Transverse colon (tissue), 4 donors: ENCODE results near the gene FLT4. TPM values are rescaled to one million over a fixed set of nuclear protein-coding genes. Genes with fewer than 3 reads are reported as not detected.

Experiments
- DNase-seq: peaks from one replicate; pipeline ENCODE4 v3.0.0-alpha.2; 2019
- H3K27ac ChIP-seq, 4 donors: fragments of 200-600 bp; sonication (generic); 2 replicates each; pipeline ENCODE4 v1.5.1; 2016 to 2018; ENCODE audit warnings: inconsistent platforms in 4 of 4
- H3K27me3 ChIP-seq: fragments of 200-600 bp; sonication (generic); 2 replicates; pipeline ENCODE4 v1.5.1; 2017; ENCODE audit warnings: inconsistent platforms
- H3K36me3 ChIP-seq, 4 donors: fragments of 200-600 bp; sonication (generic); 2 replicates each; pipeline ENCODE4 v1.5.1; 2017 to 2019; ENCODE audit warnings: inconsistent platforms in 4 of 4
- H3K4me1 ChIP-seq, 4 donors: fragments of 200-600 bp; sonication (generic); 2 replicates each; pipeline ENCODE4 v1.5.1; 2017 to 2020; ENCODE audit warnings: inconsistent platforms in 4 of 4
- H3K4me3 ChIP-seq, 4 donors: fragments of 200-600 bp; sonication (generic); 1 replicate in 1 of 4; 2 replicates in 3 of 4; pipeline versions ENCODE4 v1.5.1 to v1.6.1; 2017 to 2019; ENCODE audit warnings: inconsistent platforms in 4 of 4
- H3K9me3 ChIP-seq, 2 donors: fragments of 200-600 bp; sonication (generic); 2 replicates each; pipeline ENCODE4 v1.5.1; 2017 to 2019; ENCODE audit warnings: inconsistent platforms in 2 of 2
- CTCF ChIP-seq, 5 experiments: fragments of 200-600 bp in 3 of 5; fragments of 450-650 bp in 2 of 5; sonication (generic) in 3 of 5; IDR thresholded peaks; 1 replicate in 2 of 5; 2 replicates in 3 of 5; pipeline ENCODE4 v1.5.1; 2016 to 2017; ENCODE audit warnings: antibody characterized with exemption in 5 of 5, inconsistent platforms in 3 of 5, mild to moderate bottlenecking in 2 of 5, moderate library complexity in 1 of 5
- EP300 ChIP-seq: sonication (generic); formaldehyde crosslinking; IDR thresholded peaks from one replicate; pipeline ENCODE4 v1.6.1; 2017; ENCODE audit warnings: antibody characterized with exemption, low read depth
- POLR2A ChIP-seq: fragments of 450-650 bp; IDR thresholded peaks from one replicate; pipeline ENCODE4 v1.6.1; 2016; ENCODE audit warnings: antibody characterized with exemption, mild to moderate bottlenecking, moderate library complexity
- POLR2AphosphoS5 ChIP-seq, 3 donors: sonication (generic); formaldehyde crosslinking; IDR thresholded peaks; one replicate each; pipeline ENCODE4 v1.6.1; 2016; ENCODE audit warnings: antibody characterized with exemption in 3 of 3
- WGBS, 2 donors: methylation state at CpG; one replicate each; pipeline ENCODE4 v1.1.5; 2018; ENCODE audit warnings: low coverage in 1 of 2; 5-methylcytosine and 5-hydroxymethylcytosine counted together
- in situ Hi-C, 4 donors: fragments of 200-750 bp; cut with MboI; loops; one replicate each; pipeline versions ENCODE4 v1.15.0 to v1.15.1; 2017; ENCODE audit warnings: low sequenced_read_pairs in 3 of 4, low pct_ligation_motif_present in 1 of 4, low pct_unique_long_range_greater_than_20kb in 1 of 4
- intact Hi-C: fragments of 100-400 bp; cut with DNase I; formaldehyde crosslinking; loops from one replicate; pipeline ENCODE4 v1.15.1; 2023; ENCODE audit warnings: low total_unique reads
- total RNA-seq, 4 donors: library from RNA; depleted of rRNA; stranded (reverse); fragments of >200 nt; gene quantifications; one replicate each; pipeline ENCODE4 v1.1.0, GENCODE V29; 2016

Gene FLT4
- total RNA-seq, 4 donors from 2014 or later: 1.8 to 16.1 (median 4.0) TPM

GRCh38 chr5:180644129-180644824, 5.1 kb downstream of the FLT4 start:
- peaks cover 0 to 7% (median 7%) of the 10 kb centered on the region in 4 donors for H3K4me1 ChIP-seq
- intact Hi-C loops (no loop called here), in situ Hi-C loops (no loop called here)
- H3K27me3 ChIP-seq: peaks cover 31% of the 10 kb centered on the region
- no peak overlapping the region for H3K27ac ChIP-seq
- DNase-seq: no peak
- no peak overlapping the region for H3K4me3 ChIP-seq
- TF ChIP-seq CTCF (IDR thresholded peaks at IDR 0.05) (no peak), EP300 (no peak), POLR2AphosphoS5 (IDR thresholded peaks at IDR 0.05) (no peak), POLR2A (no peak)
- no peaks in the 10 kb centered on the region for H3K9me3 ChIP-seq
- H3K36me3 ChIP-seq: no peaks in the 10 kb centered on the region
- 75 to 84% methylated on average over 7 to 20 of the region's 20 CpGs for WGBS, 2 donors

- TF ChIP-seq POLR2AphosphoS5 (IDR thresholded peaks at IDR 0.05): no peak
- no peak for TF ChIP-seq EP300
- TF ChIP-seq POLR2A: no peak
- no peak for TF ChIP-seq CTCF (IDR thresholded peaks at IDR 0.05)
- Histone ChIP-seq H3K4me1 (no peaks in the 10 kb centered on the region), H3K4me3 (no peak overlapping the region), H3K27me3 (peaks cover 21% of the 10 kb centered on the region), H3K9me3 (no peaks in the 10 kb centered on the region), H3K36me3 (no peaks in the 10 kb centered on the region), H3K27ac (no peak overlapping the region)
- in situ Hi-C loops (no loop called here), intact Hi-C loops (no loop called here)
- WGBS, 2 donors: 65% methylated on average over 17 of the region's 17 CpGs; no CpG with 5 or more reads in 1 of the 2 donors
- DNase-seq: no peak
Measured at GRCh38 chr5:180643191-180643851, 6.1 kb downstream of the FLT4 start.

- Histone ChIP-seq H3K9me3 (no peaks in the 10 kb centered on the region), H3K27me3 (peaks cover 16% of the 10 kb centered on the region)
Measured at GRCh38 chr5:180642779-180643178, 6.6 kb downstream of the FLT4 start.

GRCh38 chr5:180642181-180642775, 7.1 kb downstream of the FLT4 start:
- intact Hi-C loops (no loop called here), in situ Hi-C loops (no loop called here)
- H3K9me3 ChIP-seq: no peaks in the 10 kb centered on the region
- H3K36me3 ChIP-seq: no peaks in the 10 kb centered on the region
- no peak overlapping the region for H3K27ac ChIP-seq
- peaks cover 11% of the 10 kb centered on the region for H3K27me3 ChIP-seq
- H3K4me3 ChIP-seq: no peak overlapping the region
- no peaks in the 10 kb centered on the region for H3K4me1 ChIP-seq
- peak; percentile 3 for DNase-seq
- TF ChIP-seq CTCF (IDR thresholded peaks at IDR 0.05): no peak
- no peak for TF ChIP-seq EP300
- no peak for TF ChIP-seq POLR2AphosphoS5 (IDR thresholded peaks at IDR 0.05)
- TF ChIP-seq POLR2A: no peak
- 85 to 100% methylated on average over 1 to 14 of the region's 16 CpGs for WGBS, 2 donors

More at GRCh38 chr5:180642779-180643178, 6.6 kb downstream of the FLT4 start:
- Histone ChIP-seq H3K4me1 (no peaks in the 10 kb centered on the region), H3K4me3 (no peak overlapping the region), H3K36me3 (no peaks in the 10 kb centered on the region), H3K27ac (no peak overlapping the region)
- in situ Hi-C loops (no loop called here), intact Hi-C loops (no loop called here)
- 81 to 84% methylated on average over 3 to 9 of the region's 9 CpGs for WGBS, 2 donors
- DNase-seq: no peak
- TF ChIP-seq POLR2AphosphoS5 (IDR thresholded peaks at IDR 0.05) (no peak), POLR2A (no peak), EP300 (no peak)
